DMS79 (cell line): ENCODE measurements around the gene FAF2.
"Not testable (repeated sequence)": the region's sequence is repeated elsewhere in the genome, so short reads cannot be mapped to it uniquely, and the experiment has no call there.

ENCODE experiments used
- DNase-seq: peaks from one replicate; lab custom pipeline; 2025; lab: John Stamatoyannopoulos, UW

The FAF2 gene

DNA sequence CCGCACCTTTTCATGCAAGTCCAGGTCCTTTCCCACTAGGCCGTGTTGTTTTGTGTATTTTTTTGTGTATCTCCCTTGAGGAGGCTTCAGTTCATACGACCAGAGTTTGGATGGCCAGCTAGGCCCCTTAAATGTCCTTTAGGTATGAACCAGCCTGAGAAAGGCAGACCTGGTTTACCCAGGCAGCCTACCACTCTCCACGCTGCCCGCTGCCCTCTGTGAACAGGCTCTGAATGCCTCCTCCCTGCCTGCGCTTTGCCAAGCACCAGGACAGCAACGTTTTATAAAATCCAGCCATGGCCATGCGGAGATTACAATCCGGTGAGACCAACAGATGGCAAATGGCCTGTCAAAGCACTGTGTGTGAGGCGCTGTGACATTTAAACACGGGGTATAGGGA lies 31.2 kb upstream of the FAF2 start:
- DNase-seq: no peak

DNA sequence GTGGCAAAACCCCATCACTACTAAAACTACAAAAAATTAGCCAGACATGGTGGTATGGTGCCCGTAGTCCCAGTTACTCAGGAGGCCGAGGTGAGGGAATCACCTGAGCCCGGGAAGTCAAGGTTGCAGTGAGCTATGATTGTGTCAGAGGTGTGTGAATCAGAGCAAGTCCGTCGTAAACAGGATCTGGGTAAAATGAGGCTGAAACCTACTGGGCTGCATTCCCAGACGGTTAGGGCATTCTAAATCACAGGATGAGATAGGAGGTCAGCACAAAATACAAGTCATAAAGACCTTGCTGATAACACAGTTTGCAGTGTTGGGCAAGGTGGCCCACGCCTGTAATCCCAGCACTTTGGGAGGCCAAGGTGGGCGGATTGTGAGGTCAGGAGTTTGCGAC lies 29.9 kb upstream of the FAF2 start:
- DNase-seq: no peak

DNA sequence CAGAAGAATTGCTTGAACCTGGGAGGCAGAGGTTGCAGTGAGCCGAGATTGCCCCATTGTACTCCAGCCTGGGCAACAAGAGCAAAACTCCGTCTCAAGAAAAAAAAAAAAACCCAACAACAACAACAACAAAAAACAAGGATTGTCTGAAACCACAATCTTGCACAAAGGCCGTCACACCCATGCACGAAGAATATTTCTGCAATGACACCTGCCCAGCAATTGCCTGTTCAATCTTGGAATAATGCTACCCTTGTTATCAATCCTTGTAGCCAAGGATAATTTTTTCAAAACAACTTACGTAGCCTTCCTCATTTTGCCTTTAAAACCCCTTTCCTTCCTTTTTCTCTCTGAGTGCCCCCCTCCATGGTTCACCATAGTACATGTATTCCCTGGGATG lies 28.1 kb upstream of the FAF2 start:
- DNase-seq: no peak

DNA sequence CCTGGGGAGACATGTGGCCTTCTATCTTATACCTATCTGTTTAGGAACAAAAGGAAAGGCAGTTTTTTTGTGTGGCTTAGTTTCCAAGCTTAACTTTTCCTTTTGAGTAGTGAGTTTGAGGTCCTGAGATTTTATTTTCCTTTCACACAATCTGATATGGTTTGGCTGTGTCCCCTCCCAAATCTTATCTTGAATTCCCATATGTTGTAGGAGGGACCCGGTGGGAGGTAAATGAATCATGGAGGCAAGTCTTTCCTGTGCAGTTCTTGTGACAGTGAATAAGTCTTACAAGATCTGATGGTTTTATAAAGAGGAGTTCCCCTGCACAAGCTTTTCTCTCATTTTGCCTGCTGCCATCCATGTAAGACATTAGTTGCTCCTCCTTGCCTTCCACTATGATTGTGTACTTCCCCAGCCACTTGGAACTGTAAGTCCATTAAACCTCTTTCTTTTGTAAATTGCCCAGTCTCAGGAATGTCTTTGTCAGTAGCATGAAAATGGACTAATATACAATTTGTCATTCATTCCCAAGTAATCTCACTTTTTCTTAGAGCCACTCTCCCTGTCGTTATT lies 27.1 kb upstream of the FAF2 start:
- DNase-seq: no peak

DNA sequence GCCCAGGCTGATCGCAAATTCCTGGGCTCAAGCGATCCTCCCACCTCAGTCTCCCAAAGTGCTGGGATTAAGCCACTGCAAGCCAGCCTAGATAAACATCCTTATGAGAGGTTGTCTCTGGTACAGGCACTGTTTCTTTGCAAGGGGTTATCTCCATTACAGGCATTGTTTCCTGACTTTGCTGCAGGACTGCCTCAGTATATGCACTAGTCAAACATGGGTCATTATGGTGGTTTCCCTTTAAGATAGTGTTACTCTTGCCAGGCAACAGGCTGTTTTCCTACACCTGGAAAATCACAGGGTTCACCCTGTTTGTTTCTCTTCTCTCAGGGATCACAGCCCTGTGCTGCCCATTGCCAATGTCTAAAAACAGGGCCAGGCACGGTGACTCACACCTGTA lies 24.0 kb upstream of the FAF2 start:
- DNase-seq: no peak

DNA sequence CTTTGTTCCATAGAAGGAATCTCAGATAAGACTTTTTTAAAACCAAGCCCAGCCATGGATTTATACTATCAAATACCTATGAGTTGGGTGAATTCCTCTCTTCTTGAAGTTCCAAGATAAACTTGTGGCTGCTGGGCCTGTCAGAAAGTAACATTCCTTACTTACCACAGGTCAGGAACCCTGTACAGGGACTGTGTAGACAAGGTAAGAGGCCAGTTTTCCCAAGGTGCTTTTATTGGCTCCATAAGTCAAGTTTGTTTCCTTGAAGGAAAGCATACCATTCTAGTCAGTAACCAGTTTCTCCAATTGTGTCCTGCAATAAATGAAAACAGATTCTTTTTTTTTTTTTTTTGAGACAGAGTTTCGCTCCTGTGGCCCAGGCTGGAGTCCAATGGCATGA lies 23.0 kb upstream of the FAF2 start:
- no peak for DNase-seq

DNA sequence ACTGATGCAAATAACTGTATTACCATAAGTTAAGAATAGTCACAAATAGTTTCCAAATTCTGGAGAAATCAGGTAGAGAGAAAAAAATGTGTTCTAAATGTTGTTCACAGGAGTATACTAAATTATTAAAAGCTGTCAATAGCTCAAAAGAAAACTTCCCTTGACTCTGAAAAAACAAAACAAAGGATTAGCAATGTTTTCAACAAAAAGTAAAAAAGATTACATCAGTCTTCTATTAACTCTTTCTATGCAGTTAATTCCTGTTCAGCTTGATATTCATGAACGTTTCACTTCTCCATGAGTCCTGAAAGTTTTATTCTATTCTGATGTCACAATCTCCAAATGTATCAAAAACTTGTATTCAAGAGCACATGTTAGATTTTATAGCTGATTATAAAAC lies 22.4 kb upstream of the FAF2 start:
- no peak for DNase-seq

DNA sequence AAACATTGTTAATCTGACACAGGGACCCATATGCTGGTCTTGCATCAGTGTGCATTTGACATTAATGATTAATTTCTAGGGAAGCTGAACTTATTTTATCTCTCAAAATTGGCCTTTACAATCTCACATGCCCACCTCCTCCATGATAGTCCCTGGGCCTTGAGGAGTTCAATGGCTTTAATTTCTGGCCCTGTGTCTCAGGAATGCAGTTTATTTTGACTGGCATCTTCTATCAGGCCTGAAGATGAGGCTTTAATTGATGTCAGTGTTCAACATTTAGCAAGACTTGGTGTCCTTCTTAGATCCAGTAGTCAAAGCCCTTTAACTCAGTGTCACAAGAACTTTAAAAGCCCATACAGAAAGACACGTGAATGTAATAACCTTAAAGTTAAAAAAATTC lies 21.3 kb upstream of the FAF2 start:
- DNase-seq: no peak

DNA sequence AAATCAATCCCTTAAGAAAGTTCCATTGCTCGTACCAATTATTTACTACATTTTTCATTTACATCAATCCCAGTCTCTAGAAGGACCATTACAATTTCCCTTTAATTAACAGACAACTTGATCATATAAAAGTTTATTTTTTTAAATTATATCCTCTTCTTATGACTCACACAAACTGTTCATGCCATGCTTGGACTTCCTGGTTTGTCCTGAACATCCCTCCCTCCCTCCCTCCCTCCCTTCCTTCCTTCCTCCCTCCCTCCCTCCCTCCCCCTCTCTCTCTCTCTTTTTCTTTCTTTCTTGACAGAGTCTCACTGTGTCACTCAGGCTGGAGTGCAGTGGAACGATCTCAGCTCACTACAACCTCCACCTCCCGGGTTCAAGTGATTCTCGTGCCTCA lies 20.2 kb upstream of the FAF2 start:
- DNase-seq: no peak

DNA sequence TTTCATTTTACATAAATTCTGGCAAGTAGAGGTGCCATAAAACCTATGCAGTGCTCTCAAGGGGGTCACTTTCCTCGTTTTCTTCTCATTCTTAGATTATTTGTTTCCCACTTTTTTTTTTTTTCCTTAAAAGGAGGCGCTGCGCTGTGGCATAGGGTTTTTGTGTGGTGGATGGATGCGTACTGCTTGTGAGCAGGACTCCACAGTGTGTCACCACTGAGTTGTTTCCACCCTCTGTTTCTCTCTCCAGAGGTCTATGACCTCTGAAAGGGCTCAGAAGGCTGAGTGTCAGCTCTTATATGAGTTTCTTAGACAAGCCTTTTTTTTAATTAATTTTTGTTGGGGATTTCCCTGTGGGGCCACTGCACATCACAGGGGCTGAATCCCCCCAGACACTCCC lies 18.2 kb upstream of the FAF2 start:
- DNase-seq: no peak

DNA sequence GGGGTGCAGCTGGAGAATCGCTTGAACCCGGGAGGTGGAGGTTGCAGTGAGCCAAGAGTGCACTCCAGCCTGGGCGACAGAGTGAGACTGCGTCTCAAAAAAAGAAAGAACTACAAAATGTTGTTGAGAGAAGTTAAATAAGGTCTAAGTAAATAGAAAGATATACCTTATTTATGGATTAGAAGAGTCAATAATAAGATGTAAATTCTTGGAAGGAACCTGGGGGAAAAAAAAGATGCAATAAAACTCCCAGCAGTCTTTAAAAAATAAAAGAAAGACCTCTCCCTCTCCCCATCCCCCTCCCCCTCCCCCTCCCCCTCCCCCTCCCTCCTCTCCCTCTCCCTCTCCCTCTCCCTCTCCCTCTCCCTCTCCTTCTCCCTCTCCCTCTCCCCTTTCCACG lies 15.5 kb upstream of the FAF2 start:
- no peak for DNase-seq

DNA sequence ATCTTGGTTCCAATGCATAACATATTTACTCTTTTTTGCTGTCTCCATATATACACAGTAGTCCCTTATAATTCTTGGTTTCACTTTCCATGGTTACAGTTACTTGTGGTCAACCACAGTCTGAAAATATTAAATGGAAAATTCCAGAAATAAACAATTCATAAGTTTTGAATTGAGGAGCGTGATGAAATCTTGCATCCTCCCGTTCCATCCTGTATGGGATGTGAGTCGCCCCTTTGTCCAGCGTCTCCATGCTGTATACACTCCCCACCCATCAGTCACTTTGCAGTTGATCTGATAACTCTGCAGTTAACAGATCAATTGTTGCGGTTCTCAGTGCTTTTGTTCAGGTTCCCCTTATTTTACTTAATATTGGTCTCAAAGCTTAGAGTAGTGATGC lies 11.5 kb upstream of the FAF2 start:
- no peak for DNase-seq

DNA sequence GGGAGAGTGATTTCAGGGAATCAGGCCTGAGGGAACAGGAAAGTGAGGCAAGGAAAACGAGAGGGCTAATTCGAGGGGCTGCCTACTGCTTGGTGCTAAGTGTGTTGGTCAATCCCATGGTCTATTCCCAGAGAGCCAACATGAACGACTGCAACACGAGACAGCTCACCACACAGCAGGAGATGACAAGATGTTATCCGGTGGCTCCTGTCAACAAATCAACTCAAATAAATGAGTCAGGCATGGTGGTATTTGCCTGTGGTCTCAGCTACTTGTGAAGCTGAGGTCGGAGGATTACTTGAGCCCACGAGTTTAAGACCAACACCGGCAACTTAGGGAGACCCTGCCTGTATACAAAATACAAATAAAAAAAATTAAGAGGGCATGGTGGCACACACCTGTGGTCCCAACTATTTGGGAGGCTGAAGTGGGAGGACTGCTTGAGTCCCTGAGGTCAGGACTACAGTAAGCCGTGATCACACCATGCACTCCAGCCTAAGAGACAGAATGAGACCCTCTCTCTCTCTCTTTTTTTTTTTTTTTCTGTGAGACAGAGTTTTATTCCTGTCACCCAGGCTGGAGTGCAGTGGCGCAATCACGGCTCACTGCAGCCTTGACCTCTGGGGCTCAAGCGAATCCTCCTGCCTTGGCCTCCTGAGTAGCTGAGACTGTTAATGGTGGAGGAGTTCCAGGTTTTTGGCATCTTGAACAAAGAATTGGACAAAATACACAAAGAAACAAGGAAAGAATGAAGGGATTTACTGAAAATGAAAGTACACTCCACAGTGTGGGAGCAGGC lies 9.0 kb upstream of the FAF2 start:
- DNase-seq: no peak

DNA sequence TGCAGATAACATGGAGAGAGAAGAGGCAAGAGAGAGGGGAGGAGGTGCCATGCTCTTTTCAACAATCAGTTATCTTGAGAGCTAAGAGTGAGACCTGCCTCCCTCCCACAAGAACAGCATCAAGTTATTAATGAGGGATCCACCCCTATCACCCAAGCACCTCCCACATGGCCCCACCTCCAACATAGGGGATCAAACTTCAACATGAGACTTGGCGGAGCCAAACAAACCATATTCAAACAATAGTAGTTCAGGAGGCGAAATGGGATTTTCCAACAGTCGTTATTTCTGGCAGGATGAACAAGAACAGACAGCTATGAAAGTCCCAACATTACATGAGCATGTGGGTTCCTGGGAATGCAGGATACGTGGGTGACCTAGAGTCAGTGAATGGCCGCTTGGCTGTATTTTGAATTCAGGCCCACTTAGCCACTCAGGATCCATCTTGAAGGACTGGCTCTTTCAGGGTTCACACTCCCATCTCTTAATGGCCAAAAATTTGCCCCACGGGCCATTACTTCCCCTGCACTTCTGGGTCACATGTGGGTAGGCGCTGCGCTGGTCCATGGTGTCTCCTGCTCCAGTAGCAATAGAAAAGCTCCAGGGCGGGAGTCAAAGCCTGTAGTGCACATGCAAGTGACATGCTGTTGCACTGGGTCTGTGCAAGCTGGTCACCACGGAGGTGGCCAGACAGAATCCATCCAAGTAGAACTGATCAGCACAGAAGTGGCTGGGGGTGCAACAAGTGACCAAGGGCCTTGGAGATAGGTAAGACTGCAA lies 7.1 kb upstream of the FAF2 start:
- no peak for DNase-seq

DNA sequence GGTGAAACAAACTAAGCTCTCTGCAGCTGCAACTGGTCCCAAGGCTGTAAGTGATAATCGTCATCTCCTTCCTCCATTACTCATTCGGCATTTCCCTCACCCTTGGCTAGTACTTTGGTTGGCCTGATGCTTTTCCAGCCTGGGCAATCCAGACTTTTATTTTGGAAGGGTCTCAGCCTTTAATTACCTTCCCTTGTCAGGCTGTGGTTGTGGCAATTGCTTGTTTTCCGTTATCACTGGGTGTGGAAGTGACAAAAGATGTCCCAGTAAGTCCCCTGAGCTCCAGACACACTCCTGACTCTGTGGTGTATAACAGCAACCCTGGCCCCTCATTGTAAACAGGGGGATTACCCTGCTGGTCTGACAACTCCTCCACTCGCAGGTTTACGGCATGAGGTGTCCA lies 6.3 kb upstream of the FAF2 start:
- DNase-seq: no peak

DNA sequence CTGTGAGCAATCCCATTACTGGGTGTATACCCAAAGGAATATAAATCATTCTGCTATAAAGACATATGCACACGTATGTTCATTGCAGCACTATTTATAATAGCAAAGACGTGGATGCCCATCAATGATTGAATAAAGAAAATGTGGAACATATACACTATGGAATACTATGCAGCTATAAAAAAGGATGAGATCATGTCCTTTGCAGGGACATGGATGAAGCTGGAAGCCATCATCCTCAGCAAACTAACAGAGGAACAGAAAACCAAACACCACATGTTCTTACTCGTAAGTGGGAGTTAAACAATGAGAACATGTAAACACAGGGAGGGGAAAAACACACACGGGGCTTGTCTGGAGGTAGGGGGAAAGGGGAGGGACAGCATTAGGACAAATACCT lies 5.3 kb upstream of the FAF2 start:
- DNase-seq: not testable (repeated sequence)

DNA sequence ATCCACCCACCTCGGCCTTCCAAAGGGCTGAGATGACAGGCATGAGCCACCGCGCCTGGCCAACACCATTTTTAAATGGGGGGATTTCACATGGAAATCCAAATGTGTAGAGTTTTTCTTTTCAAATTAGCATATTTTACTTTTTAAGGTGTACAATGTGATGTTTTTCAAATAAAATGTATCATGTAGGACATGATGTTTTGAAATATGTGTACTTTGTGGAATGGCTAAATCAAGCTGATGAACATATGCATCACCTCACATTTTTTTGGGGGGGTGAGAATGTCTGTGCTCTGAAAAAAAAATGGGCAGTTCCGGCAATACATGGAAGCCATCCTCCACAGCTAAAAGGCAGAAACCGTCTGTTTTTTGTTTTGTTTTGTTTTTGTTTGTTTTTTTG lies 3.4 kb upstream of the FAF2 start:
- DNase-seq: no peak

DNA sequence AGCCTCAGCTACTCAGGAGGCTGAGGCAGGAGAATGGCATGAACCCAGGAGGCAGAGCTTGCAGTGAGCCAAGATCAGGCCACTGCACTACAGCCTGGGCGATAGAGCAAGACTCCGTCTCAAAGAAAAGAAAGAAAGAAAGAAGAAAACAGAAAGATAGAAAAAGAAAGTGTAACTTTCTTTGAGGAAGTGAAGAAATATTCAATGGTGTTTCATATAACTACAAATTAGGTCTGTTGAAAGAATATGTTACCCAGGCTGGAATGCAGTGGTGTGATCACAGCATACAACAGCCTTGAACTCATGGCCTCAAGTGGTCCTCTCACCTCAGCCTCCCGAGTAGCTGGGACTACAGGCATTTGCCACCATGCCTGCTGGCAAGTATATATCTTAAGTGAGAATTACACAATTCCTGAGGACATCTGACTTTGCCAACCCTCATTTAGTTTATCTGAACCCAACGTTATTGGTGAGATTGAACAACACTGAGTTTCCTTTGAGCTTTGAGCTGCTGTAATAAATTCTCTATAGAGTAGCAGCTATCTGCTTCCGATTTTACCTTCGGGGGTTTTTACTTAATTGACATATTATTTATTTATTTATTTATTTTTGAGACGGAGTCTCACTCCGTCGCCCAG lies 2.0 kb upstream of the FAF2 start:
- no peak for DNase-seq

DNA sequence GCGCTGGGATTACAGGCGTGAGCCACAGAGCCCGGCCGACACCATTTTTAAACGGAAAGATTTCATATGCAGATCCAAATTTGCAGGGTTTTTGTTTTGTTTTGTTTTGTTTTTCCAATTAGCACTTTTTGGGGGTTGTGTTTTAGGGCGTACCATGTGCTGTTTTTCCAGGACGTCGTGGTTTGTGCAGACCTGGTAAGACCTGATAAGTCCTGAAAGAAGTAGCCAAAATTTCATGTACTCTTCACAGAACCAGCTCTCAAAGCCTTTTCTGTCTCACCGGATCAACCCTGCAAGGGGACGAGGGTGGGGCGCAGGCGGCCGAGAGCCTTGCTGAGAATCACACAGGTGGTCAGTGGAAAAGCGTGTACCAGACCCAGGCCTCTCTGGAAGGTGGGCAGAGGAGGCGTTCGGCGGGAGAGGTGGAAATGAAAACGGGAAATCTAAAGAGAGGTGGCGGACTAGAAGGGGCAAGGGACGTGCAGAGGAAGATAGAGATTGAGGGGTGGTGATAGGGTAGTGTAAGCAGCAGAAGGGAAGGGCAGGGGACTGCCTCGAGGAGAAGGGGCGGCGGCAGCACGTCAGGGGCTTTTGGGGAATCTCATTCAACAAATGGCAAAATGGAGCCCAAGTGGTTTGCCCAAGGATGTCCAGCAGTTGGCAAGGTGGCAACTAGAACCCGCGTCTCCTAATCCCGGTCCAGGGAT lies 1.1 kb upstream of the FAF2 start:
- no peak for DNase-seq

DNA sequence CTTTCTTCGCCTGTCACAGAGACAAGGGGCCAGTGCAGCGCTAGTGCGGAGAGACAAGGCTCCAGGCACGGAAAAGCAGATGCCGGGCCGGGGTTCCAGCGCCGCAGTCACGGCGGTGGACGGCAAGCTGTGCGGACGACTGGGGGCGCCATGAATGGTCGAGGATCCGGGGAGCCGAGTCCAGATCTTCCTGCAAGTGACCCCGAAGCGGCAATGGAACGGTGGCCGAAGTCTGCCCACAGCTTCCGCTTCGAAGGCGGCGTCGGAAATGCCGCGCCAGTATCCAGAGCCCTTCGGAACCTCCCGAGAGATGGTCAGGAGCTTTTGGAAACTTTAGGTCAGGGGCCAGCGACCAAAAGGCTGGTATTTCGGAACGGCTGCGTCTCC lies 601 bp upstream of the FAF2 start:
- DNase-seq: no peak

DNA sequence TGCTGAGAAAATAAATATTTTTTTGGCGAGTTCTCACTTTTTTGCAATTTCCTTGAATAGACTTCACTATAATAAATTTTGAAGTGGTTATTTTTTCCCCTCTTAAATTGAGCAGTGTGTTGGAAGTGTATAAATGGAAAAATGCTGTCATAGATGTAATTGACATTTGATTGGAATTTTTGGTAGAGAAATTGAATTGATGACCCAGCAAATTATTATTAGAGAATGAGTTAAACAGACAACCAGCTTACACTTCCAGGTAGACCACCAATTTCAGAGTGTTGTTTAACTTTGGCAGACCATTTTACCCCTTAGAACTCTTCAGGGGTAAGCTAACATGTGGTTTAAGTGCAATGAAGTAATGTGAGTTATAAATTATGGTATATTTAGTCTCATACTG lies 1.9 kb downstream of the FAF2 start:
- no peak for DNase-seq

DNA sequence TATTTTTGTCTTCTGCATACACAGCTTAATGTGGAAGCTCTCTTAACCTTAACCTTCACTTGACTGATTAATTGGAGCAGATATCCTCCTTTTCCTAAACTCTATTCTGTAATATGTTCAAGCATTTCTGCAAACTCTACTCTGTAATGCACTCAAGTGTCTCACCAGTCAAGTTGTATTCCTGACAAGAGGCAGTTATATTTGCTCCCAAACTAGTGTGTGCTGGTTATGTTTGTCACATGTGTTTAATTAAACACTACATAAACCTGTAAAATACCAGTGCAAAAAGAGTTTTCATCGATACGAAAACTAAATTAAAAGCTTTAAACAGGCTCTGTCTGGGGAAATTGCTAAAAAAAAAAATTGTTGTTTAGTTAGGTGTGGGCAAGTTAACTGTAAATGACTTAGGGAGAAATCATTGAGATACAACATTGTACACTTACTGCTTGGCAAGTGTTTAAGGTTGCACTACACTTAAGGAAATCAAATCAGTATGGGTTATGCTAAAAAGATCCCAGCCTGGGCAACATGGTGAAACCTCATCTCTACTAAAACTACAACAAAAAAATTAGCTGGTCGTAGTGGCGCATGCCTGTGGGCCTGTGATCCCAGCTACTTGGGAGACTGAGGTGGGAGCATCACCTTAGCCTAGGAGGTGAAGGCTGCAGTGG lies 6.7 kb downstream of the FAF2 start:
- no peak for DNase-seq
